Activated naive CD4-positive, alpha-beta T cell treated with Interleukin-2 at 50 U/mL for 16 hours (primary cell): ENCODE measurements around the gene INTU.
"Not testable (repeated sequence)": the region's sequence is repeated elsewhere in the genome, so short reads cannot be mapped to it uniquely, and the experiment has no call there.

Experiments
- DNase-seq: peaks from one replicate; pipeline ENCODE4 v3.0.0-alpha.2; 2020

INTU gene

GRCh38 chr4:127648061-127648460, 15.3 kb downstream of the INTU start:
- DNase-seq, result no peak

GRCh38 chr4:127655590-127655989, 22.8 kb downstream of the INTU start:
- not testable (repeated sequence) for DNase-seq

- no peak for DNase-seq
Measured at GRCh38 chr4:127656047-127656680, 23.4 kb downstream of the INTU start.

- DNase-seq, result no peak
Measured at GRCh38 chr4:127660284-127660885, 27.6 kb downstream of the INTU start.

- DNase-seq, result no peak
Measured at GRCh38 chr4:127667116-127667515, 34.4 kb downstream of the INTU start.

GRCh38 chr4:127667772-127668171, 35.0 kb downstream of the INTU start:
- DNase-seq, result no peak

- no peak for DNase-seq
Measured at GRCh38 chr4:127668770-127669169, 36.0 kb downstream of the INTU start.

- no peak for DNase-seq
Measured at GRCh38 chr4:127669691-127670090, 36.9 kb downstream of the INTU start.

- no peak for DNase-seq
Measured at GRCh38 chr4:127672111-127672510, 39.4 kb downstream of the INTU start.

- no peak for DNase-seq
Measured at GRCh38 chr4:127685292-127685691, 52.5 kb downstream of the INTU start.

GRCh38 chr4:127686658-127687057, 53.9 kb downstream of the INTU start:
- DNase-seq, result no peak

- DNase-seq, result no peak
Measured at GRCh38 chr4:127687580-127687979, 54.8 kb downstream of the INTU start.

GRCh38 chr4:127698789-127699200, 66.0 kb downstream of the INTU start:
- DNase-seq, result no peak

GRCh38 chr4:127708985-127709384, 76.2 kb downstream of the INTU start:
- DNase-seq, result no peak

- DNase-seq, result no peak
Measured at GRCh38 chr4:127709456-127709855, 76.7 kb downstream of the INTU start.

GRCh38 chr4:127730142-127730913, 97.6 kb downstream of the INTU start, which contains the start of gene SLC25A31:
Gene SLC25A31 (plus strand): TSS chr4:127730400. CDS start chr4:127730546, 146 bp downstream.
- DNase-seq, result no peak

GRCh38 chr4:127731406-127731805, 98.6 kb downstream of the INTU start:
- no peak for DNase-seq

GRCh38 chr4:127732623-127733328, 100.0 kb downstream of the INTU start:
- no peak for DNase-seq

- no peak for DNase-seq
Measured at GRCh38 chr4:127734976-127735375, 102.2 kb downstream of the INTU start.

GRCh38 chr4:127737295-127737694, 104.5 kb downstream of the INTU start:
- DNase-seq, result no peak

GRCh38 chr4:127741247-127741646, 108.5 kb downstream of the INTU start:
- no peak for DNase-seq

- DNase-seq, result no peak
Measured at GRCh38 chr4:127747883-127748282, 115.1 kb downstream of the INTU start.

GRCh38 chr4:127748957-127749356, 116.2 kb downstream of the INTU start:
- DNase-seq, result no peak
